OCI-M1 (cell line): ENCODE results near the gene HLA-DOA.

ENCODE experiments used
- DNase-seq: peaks from one replicate; lab custom pipeline; 2025; lab: John Stamatoyannopoulos, UW

HLA-DOA gene

GRCh38 chr6:32977272-32977952 lies 32.0 kb downstream of the HLA-DOA start:
- no peak for DNase-seq

DNA sequence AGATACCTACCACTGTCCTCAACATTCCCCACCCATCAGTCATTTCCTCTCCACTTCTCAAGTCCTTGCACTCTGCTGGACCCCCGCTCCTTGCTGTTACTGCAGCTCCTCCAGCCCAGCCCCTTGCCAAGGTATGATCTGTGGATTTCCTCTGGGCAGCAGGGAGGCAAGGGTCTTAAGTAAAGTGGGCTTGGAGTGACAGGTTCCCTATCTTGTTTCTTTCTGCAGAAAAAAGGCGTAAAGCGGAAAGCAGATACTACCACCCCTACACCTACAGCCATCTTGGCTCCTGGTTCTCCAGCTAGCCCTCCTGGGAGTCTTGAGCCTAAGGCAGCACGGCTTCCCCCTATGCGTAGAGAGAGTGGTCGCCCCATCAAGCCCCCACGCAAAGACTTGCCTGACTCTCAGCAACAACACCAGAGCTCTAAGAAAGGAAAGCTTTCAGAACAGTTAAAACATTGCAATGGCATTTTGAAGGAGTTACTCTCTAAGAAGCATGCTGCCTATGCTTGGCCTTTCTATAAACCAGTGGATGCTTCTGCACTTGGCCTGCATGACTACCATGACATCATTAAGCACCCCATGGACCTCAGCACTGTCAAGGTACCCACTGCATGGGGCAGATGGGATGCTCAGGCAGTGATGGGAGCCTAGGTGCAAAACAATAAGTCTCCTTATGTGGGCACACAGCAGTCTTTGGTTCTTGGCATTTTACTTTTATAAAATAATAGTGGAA lies 32.9 kb downstream of the HLA-DOA start:
- no peak for DNase-seq

- DNase-seq: no peak
Measured at GRCh38 chr6:32975886-32976285, 33.5 kb downstream of the HLA-DOA start.

DNA sequence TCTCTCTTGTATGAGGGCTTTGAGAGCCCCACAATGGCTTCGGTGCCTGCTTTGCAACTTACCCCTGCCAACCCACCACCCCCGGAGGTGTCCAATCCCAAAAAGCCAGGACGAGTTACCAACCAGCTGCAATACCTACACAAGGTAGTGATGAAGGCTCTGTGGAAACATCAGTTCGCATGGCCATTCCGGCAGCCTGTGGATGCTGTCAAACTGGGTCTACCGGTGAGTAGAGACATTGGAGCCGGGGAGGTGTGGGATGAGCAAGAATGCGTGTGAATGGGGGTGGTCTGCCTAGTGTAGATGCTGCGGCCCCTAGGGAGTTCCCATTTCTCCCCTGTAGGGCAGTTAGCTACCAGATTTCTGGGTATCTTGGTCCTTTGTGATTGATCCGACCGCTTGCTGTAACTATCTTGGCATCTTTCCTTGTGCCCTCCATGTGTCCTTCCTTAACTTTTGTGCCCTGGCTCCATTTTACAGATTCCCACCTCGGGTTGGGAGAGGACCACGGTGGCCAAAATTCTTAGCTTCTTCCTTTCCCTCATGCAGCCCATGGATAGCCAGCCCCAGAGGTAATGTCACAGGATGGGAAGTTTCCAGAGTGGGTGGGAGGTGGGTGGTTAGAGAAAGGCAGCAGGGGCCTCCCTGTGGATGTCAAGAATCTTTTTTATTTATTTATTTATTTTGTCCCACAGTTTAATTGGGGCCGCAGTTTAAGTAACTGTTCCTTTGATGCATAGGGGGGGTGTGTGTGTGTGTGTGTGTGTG lies 34.7 kb downstream of the HLA-DOA start:
- no peak for DNase-seq

- DNase-seq: peak; percentile 57
Measured at GRCh38 chr6:32974016-32974333, 35.4 kb downstream of the HLA-DOA start.

GRCh38 chr6:32973144-32974015 lies 36.0 kb downstream of the HLA-DOA start:
- DNase-seq: peak; percentile 77

DNA sequence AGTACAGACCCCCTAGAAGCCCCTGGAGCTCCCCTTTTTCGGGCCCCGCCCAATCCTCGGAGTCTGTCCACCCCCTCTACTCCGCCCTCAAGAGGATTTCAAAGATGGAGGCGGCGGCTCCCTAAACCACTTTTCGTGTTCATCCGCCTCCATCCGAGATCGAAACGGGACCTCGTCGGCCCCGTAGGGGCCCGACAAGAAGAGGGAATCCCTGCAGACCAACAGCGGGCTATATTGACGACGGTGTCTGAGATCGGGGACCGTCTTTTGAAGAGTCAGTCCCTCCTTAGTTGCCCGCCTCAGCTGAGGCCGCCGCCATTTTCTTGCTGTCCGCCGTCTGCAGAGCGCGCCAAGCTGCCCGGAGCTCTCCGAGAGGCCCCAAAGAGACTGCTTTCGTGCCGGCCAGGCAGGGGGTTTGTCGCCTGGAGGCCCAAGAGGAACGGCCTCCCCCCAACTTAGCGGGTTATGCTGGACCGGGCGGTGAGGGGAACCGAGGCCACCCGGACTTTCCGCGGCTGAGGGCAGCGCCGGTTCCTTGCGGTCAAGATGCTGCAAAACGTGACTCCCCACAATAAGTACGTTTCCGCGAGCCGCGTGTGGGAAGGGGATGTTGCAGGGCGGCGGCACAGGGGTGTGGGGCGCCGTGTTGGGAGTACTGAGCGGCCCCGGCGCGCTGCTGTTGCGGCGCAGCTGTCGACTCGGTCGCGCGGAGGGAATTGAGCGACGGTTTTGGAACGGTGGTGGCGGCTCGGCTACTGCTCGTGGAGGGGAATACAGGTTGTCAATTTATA lies 36.8 kb downstream of the HLA-DOA start:
- peak; percentile 77 for DNase-seq

DNA sequence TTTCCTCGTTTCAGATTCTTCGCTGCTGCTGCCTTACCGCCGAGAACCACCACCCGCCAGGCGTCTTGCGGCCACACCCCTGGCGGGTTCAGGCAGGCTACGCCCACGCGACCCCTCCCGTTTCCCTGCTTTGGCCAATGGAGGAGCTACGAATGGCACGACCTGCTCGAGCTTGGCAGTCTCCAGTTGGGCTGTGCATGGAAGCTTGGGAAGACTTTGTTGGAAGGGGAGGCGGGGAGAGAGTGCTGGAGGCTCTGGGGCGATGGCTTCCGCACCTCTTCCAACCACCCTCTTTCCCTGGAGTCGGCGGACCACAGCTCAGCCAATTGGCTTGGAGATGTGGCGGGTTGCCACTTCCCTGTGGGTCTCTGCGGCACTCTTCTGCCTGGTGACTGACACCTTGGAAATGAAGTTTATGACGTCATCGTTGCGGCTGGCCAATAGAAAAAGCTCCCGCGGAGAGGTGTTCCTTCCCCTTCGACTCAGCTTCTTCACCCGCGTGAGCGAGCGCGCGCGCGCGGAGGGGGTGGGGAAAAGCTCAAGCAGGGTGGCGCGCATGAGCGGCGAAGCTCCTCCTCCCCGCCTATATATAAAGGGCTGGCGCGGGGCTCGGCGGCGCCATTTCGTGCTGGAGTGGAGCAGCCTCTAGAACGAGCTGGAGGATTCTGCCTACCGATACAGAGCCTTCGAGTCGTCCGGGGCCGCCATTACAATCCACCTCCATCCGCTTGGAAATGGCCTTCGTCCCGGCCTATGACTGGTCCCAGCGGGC lies 37.6 kb downstream of the HLA-DOA start:
- peak; percentile 100 for DNase-seq

GRCh38 chr6:32971242-32971580 lies 38.2 kb downstream of the HLA-DOA start:
- DNase-seq: no peak

GRCh38 chr6:32970413-32971241 lies 38.8 kb downstream of the HLA-DOA start:
- DNase-seq: peak; percentile 96

DNA sequence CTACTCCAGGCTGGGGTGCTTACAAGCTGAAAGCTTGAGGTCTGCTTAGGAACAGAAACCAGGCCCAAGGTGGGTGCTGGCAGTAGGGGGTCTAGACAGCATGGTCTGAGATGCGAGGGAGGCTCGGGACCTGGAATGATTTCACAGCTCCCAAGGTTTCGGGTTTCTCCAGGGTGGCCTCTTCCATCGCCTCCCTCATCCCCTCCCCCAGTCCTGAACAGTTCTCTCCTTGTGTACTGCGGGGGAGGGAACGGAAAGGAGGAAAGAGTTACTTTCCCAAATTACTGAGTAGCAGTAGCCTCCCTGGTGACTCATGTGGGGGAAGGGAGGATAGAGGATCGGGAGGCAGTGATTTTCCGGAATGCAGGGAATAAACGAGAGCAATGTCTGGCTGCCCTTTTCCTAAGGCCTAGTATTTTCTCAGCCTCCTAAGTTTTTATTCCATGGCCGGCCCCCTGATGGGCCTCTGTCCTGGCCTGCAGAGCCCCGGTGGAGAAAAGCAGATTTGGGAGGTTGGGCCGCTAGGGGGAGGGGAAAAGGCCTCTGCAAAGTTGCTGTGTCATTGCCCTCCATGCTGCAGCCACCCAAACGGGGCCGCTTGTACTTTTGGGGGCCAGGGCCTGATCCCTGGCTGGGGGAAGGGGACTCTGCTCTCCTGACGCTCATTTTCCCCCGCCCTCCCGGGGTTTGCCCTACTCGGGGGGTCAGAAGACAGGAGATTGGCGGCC lies 39.5 kb downstream of the HLA-DOA start:
- peak; percentile 96 for DNase-seq

DNA sequence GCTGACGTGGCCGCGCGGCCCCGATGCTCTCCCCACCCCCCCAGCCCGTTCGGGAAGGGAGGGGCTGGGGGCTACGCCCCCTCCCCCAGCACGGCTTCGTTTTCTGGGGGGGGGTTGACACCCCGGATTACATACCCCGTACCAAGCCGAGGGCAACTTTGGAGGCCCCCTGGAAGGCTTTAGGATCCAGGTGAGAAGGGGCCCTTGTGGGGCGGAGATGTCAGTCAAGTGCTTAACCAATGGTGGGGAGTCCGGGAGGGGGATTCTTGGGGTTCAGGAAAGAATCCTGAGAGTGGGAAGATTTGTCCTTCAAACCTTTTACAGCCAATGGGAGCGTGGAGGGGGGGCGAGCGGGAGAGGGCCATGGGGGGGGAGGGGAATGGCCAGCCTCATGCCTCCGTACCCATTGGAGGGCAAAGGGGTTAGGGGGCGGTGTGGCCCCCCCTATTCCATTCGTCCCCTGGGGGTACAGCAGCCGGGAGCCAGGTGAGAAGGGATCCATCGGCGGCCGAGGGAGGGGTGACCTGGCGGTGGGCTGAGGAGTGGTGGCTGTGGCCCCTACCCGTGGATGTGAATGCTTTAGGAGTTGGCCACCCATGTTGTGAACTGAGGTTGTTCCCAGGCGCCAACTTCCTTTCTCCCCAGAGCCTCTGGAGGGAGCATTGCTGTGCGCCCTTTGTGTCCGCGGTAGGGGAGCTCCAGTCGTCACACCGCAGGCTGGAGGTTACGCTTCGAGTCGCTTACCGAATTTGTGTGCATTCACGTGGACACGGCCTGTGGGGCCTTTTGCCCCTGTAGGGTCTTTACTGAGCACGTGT lies 40.3 kb downstream of the HLA-DOA start:
- peak; percentile 93 for DNase-seq

DNA sequence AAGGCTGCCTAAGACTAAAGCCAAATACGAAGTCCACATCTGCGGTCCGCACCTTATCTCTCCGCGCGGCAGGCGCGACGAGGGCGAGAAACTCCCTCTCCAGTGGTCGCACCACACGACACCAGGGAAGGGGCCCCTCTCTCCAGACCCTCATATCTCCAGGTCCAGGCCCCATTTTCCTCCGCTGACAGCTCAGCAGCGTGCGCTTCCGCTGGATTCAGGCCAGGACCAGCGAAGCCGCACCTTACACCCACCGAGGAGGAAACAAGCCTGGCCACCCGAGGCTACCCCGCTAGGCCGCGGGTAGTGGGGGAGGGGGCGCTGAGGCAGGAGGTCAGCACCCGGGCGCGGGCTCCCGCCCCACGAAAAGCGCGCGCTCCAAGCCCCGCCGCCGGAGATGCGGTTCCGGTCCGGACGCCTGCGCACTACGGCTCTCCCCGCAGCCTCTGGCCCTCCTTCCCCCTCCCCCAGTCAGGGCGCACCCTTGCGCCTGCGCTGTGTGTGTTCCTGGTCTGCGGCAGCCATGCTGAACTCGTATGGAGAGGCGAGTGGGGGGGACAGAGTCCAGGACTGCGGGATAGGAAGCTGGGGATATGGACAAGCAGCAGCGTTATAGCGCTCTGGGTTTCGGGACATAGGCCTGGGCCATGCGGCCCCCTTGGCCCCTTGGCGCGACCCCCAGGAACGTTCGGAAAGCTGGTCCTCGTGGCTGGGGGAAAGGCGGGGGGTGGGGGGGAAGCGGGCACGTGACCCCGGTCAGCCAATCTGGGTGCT lies 41.1 kb downstream of the HLA-DOA start, which contains the start of gene BRD2:
Gene BRD2, plus strand, starts transcription at position 502 of the 774 bp plus-strand sequence. CDS start 4,305 bp downstream, outside the sequence.
- peak; percentile 99 for DNase-seq

DNA sequence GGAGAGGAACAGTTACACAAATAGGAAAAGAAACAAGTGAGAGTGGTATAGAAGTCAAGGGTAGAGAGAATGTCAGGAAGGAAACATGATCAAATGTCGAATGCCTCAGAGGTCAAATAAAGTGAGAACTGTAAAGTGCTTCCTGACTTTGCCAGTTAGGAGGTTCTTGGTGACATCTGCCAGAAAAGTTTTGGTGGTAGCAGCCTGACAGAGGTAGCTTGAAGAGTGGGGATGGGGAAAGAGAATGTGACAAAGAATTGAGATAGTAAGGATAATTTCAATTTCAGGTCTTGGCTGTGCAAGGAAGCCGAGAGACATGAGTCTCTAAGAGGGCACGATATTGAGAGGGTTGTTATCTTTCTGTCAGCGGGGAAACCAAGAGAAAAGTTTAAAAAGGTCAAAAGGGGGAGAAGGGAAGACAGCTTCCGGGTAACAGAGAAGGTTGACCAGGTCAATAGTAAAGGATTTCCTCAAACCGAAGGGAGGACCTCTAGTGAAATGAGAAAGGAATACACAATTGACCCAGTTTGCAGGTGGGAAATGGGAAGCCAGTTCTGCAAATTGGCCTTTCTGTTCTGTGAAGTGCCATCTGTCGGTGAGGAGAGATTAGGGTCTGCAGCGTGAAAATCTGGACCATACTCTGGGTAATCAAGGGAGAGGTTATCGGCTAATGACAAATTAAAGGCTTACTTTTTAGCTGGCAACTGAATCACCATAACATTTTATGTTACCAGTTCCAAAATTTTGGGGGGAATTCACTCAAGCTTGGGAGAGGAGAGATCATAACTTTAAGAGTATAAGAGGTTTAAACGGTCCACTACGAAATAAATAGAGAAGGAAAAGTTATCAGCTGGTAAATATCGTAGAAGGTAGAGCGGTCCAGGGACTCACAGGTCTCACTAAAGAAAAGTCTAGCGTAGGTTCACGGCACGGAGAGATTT lies 42.0 kb downstream of the HLA-DOA start:
- peak; percentile 97 for DNase-seq

DNA sequence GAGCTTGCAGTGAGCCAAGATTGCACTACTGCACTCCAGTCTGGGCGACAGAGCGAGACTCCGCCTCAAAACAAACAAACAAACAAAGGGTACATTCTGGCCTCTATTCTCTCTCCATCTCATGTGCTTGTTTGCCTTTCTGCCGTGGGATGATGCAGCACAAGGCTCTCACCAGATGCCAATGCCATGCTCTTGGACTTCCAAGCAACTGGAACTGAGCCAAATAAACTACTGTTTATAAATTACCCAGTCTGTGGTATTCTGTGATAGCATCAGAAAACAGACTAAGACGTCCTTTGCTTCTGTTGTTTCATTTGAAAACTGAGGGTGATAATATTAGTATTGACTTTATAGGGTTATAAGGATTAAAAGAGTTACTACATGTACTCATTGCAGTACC lies 44.6 kb downstream of the HLA-DOA start:
- DNase-seq: no peak

GRCh38 chr6:32963866-32964265 lies 45.5 kb downstream of the HLA-DOA start:
- no peak for DNase-seq
